ENCODE measurements around the gene FGL2.

The FGL2 gene

DNA sequence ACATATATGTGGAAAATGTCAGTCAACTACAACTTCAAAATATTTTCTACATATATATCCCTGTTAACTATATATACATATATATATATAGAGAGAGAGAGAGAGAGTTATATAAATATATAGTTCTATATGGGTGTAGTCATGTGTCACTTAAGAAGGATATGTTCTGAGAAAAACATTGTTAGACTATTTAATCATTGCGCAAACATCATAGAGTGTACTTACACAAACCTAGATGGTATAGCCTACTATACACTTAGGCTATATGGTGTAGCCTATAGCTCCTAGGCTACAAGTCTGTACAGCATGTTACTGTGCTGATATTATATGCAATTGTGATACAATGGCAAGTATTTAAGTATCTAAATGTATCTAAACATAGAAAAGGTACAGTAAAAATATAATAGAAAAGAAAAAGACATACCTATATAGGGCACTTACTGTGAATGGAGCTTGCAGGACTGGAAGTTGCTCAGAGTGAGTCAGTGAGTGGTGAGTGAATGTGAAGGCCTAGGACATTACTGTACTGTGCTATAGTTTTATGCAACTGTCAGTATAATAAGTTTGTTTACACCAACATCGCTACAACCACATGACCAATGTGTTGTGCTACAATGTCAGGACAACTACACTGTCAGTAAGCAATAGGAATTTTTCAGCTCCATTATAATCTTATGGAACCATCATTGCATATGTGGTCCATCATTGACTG is 18.0 kb upstream of the FGL2 start:
- Mint-ChIP-seq H3K27me3 (ENCODE audit: low read depth, poor library complexity) (peaks cover 5% of the 10 kb centered on the region), H3K36me3 (ENCODE audit: low read depth) (peaks cover 21% of the 10 kb centered on the region), H3K4me3 (no peak overlapping the region), H3K27ac (no peak overlapping the region), H3K9me3 (peaks cover 31% of the 10 kb centered on the region), H3K4me1 (no peaks in the 10 kb centered on the region)
- TF ChIP-seq, protein P1, sequence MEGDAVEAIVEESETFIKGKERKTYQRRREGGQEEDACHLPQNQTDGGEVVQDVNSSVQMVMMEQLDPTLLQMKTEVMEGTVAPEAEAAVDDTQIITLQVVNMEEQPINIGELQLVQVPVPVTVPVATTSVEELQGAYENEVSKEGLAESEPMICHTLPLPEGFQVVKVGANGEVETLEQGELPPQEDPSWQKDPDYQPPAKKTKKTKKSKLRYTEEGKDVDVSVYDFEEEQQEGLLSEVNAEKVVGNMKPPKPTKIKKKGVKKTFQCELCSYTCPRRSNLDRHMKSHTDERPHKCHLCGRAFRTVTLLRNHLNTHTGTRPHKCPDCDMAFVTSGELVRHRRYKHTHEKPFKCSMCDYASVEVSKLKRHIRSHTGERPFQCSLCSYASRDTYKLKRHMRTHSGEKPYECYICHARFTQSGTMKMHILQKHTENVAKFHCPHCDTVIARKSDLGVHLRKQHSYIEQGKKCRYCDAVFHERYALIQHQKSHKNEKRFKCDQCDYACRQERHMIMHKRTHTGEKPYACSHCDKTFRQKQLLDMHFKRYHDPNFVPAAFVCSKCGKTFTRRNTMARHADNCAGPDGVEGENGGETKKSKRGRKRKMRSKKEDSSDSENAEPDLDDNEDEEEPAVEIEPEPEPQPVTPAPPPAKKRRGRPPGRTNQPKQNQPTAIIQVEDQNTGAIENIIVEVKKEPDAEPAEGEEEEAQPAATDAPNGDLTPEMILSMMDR (IDR thresholded peaks at IDR 0.05) = no peak
- DNase-seq = no peak

DNA sequence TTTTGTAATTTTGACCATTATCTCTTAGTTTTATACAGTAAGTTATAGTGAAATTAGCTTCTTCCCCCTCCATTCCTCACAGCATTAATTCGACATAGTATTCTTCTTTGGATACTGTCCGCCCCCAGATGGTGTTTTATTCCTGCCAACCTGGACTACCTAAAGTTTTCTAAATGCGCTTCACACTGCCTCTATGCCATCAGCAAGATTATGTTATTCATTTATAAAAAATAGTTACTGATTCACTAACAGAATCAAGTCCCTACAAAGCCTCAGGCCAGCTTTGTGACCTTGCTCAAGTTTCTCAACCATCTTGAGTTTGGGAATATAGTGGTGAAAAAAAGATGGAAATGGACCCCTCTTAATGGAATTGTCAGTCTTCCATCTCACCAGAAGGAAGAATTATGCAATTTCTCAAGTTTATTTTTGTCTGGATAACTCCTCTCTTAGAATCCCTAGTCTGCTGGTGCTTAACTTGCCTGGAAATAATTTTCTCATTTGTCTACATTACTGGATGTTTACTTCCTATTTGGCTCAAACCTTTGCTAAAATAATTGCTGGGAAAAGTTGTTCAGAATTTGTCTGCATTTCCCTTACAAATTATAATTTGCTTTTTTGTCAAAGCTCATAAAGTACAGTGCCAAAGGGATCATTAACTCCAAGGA is 16.7 kb upstream of the FGL2 start:
- Mint-ChIP-seq H3K36me3 (ENCODE audit: low read depth) (peaks cover 19% of the 10 kb centered on the region), H3K27me3 (ENCODE audit: low read depth, poor library complexity) (peaks cover 5% of the 10 kb centered on the region), H3K9me3 (peaks cover 29% of the 10 kb centered on the region), H3K27ac (no peak overlapping the region), H3K4me1 (no peaks in the 10 kb centered on the region), H3K4me3 (no peak overlapping the region)
- TF ChIP-seq, protein P1 (IDR thresholded peaks at IDR 0.05) = no peak
- no peak for DNase-seq

DNA sequence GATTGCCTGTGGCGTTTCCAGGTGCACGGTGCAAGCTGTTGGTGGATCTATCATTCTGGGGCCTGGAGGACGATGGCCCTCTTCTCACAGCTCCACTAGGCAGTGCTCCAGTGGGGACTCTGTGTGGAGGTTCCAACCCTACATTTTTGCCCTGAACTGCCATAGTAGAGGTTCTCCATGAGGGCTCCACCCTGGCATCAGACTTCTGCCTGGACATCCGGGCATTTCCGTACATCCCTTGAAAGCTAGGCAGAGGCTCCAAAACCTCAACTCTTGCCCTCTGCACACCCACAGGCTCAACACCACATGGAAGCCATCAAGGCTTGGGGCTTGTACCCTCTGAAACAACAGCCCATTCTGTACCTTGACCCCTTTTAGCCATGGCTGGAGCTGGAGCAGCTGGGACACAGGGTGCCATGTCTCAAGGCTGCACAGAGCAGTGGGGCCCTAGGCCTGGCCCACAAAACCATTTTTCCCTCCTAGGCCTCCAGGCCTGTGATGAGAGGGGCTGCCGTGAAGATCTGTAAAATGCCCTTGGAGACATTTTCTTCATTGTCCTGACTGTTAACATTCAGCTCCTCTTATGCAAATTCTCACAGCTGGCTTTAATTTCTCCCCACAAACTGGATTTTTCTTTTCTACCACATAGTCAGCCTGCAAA is 10.0 kb upstream of the FGL2 start:
- TF ChIP-seq, protein P1 (IDR thresholded peaks at IDR 0.05) = no peak
- H3K4me3 Mint-ChIP-seq = no peak overlapping the region
- DNase-seq = no peak
- H3K4me1 Mint-ChIP-seq = no peaks in the 10 kb centered on the region
- H3K36me3 Mint-ChIP-seq (ENCODE audit: low read depth) = peaks cover 7% of the 10 kb centered on the region
- H3K9me3 Mint-ChIP-seq = peaks cover 37% of the 10 kb centered on the region
- peaks cover 5% of the 10 kb centered on the region for H3K27me3 Mint-ChIP-seq (ENCODE audit: low read depth, poor library complexity)
- H3K27ac Mint-ChIP-seq = no peak overlapping the region

DNA sequence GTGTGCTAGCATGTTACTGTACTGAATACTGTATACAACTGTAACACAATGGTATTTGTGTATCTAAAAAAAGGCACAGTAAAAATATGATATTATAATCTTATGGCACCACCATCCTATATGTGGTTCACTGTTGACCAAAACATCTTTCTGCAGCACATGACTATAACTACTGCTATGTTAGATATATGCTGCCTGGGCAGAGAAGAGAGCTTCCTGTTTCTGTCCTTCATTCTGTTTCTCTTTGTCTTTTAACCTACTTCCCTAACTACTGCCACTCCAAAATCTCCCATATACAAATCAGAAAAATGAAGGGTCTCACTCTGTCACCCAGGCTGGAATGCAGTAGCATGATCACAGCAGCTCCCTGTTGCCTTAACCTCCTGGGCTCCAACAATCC is 8.8 kb upstream of the FGL2 start:
- Mint-ChIP-seq H3K36me3 (ENCODE audit: low read depth) (peaks cover 7% of the 10 kb centered on the region), H3K4me1 (no peaks in the 10 kb centered on the region), H3K27me3 (ENCODE audit: low read depth, poor library complexity) (no peaks in the 10 kb centered on the region), H3K4me3 (no peak overlapping the region), H3K27ac (no peak overlapping the region), H3K9me3 (peaks cover 34% of the 10 kb centered on the region)
- DNase-seq = no peak
- TF ChIP-seq, protein P1 (IDR thresholded peaks at IDR 0.05) = no peak

DNA sequence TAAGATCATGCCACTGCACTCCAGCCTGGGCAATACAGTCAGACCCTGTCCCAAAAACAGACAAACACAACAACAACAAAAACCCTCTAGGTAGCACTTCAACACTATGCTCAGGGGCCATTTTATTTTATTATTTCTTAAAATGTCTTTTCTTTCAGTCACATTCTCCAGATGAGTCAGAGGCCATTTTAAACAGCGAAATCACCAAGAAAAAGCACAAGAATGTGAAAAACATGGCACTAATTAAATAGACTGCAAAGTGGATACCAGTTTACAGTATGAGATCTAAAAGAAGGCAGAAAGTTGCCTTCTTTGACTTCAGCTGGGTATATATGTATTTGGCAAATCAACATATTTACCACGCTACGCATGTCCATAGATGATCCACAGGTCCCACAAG is 6.1 kb upstream of the FGL2 start:
- H3K27me3 Mint-ChIP-seq (ENCODE audit: low read depth, poor library complexity) = peaks cover 4% of the 10 kb centered on the region
- H3K36me3 Mint-ChIP-seq (ENCODE audit: low read depth) = peaks cover 7% of the 10 kb centered on the region
- H3K4me3 Mint-ChIP-seq = no peak overlapping the region
- peaks cover 23% of the 10 kb centered on the region for H3K9me3 Mint-ChIP-seq
- TF ChIP-seq, protein P1 (IDR thresholded peaks at IDR 0.05) = no peak
- DNase-seq = no peak
- no peak overlapping the region for H3K27ac Mint-ChIP-seq
- no peaks in the 10 kb centered on the region for H3K4me1 Mint-ChIP-seq
